ENCODE measurements around the gene DCAF5.
"Not testable (repeated sequence)": the region's sequence is repeated elsewhere in the genome, so short reads cannot be mapped to it uniquely, and the experiment has no call there.

The DCAF5 gene

GRCh38 chr14:69066396-69067171 is 86.3 kb downstream of the DCAF5 start:
- DNase-seq (ENCODE audit: low spot score): no peak

GRCh38 chr14:69065934-69066333 is 87.0 kb downstream of the DCAF5 start:
- DNase-seq (ENCODE audit: low spot score): not testable (repeated sequence)

GRCh38 chr14:69064596-69064995 is 88.3 kb downstream of the DCAF5 start:
- no peak for DNase-seq (ENCODE audit: low spot score)

GRCh38 chr14:69059658-69060623 is 93.0 kb downstream of the DCAF5 start:
- DNase-seq (ENCODE audit: low spot score): peak; percentile 89

- DNase-seq (ENCODE audit: low spot score): peak; percentile 36
Observed at GRCh38 chr14:69055999-69056788, 96.7 kb downstream of the DCAF5 start.

- DNase-seq (ENCODE audit: low spot score): no peak
Observed at GRCh38 chr14:69055125-69055524, 97.8 kb downstream of the DCAF5 start.

- DNase-seq (ENCODE audit: low spot score): no peak
Observed at GRCh38 chr14:69054030-69054429, 98.9 kb downstream of the DCAF5 start.

GRCh38 chr14:69052181-69052601 is 100.7 kb downstream of the DCAF5 start:
- no peak for DNase-seq (ENCODE audit: low spot score)

GRCh38 chr14:69050240-69051184 is 102.4 kb downstream of the DCAF5 start:
- DNase-seq (ENCODE audit: low spot score): no peak

- DNase-seq (ENCODE audit: low spot score): peak; percentile 77
Observed at GRCh38 chr14:69049675-69050074, 103.2 kb downstream of the DCAF5 start.

GRCh38 chr14:69048456-69048855 is 104.5 kb downstream of the DCAF5 start:
- no peak for DNase-seq (ENCODE audit: low spot score)

- no peak for DNase-seq (ENCODE audit: low spot score)
Observed at GRCh38 chr14:69047255-69047654, 105.7 kb downstream of the DCAF5 start.

GRCh38 chr14:69046476-69046860 is 106.5 kb downstream of the DCAF5 start:
- DNase-seq (ENCODE audit: low spot score): peak; percentile 32

- DNase-seq (ENCODE audit: low spot score): peak; percentile 56
Observed at GRCh38 chr14:69045857-69046475, 107.0 kb downstream of the DCAF5 start.

GRCh38 chr14:69044965-69045555 is 107.9 kb downstream of the DCAF5 start:
- DNase-seq (ENCODE audit: low spot score): no peak

GRCh38 chr14:69044296-69044695 is 108.6 kb downstream of the DCAF5 start:
- DNase-seq (ENCODE audit: low spot score): no peak

- DNase-seq (ENCODE audit: low spot score): peak; percentile 73
Observed at GRCh38 chr14:69043596-69044260, 109.2 kb downstream of the DCAF5 start.

GRCh38 chr14:69042787-69043444 is 110.0 kb downstream of the DCAF5 start:
- DNase-seq (ENCODE audit: low spot score): no peak

GRCh38 chr14:69042299-69042698 is 110.6 kb downstream of the DCAF5 start:
- DNase-seq (ENCODE audit: low spot score): no peak
